AG09309 (cell line): Measurements from ENCODE around the gene KIAA0040.

ENCODE experiments used
- DNase-seq: peaks from one replicate; pipeline ENCODE4 v3.0.0-alpha.2; 2010; ENCODE audit warnings: low read depth
- H3K4me3 ChIP-seq: 2 replicates; pipeline ENCODE4 v1.5.1; 2011; ENCODE audit warnings: mild to moderate bottlenecking, low read depth, low read length, moderate library complexity; ENCODE audit not compliant: control insufficient read depth
- CTCF ChIP-seq: IDR thresholded peaks from 2 replicates; pipeline ENCODE4 v1.5.1; 2011; ENCODE audit warnings: mild to moderate bottlenecking, low read depth, low read length, inconsistent platforms; ENCODE audit not compliant: insufficient read depth, control insufficient read depth; ENCODE audit errors: missing control alignments

Gene KIAA0040

DNA sequence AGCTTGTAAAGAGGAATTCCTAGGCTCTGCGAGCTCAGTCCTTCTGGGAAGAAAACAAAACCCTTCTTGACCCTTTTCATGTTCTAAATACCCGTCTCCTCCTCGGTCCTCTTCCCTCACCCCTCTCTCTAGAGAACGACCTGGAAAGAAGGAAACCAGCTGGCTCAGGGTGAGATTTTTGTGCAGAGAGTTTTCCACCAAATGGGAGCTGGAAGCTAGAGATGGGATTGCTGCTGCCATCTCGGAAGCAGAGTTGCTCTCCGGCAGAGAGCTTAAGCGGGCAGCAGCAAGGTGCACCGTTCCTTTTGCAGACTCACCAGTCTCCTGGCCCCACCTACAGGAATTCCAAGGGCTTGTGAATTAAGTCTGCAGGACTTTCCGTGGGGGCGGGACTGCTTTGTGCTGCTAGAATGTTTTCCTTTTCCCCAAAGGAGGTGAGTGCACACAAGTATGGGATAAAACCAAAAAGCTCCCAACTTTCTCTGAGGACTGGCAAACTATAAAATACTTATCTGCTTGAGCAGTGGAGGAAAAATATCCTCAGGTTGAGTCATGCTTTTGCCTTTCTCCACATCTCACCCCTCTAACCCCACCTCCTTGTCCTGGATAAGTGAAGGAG lies 29.1 kb upstream of the KIAA0040 start:
- no peak overlapping the region for H3K4me3 ChIP-seq
- no peak for DNase-seq
- no peak for TF ChIP-seq CTCF

- H3K4me3 ChIP-seq = no peak overlapping the region
- TF ChIP-seq CTCF = no peak
- DNase-seq = no peak
Observed at GRCh38 chr1:175220853-175221556, 28.4 kb upstream of the KIAA0040 start.

DNA sequence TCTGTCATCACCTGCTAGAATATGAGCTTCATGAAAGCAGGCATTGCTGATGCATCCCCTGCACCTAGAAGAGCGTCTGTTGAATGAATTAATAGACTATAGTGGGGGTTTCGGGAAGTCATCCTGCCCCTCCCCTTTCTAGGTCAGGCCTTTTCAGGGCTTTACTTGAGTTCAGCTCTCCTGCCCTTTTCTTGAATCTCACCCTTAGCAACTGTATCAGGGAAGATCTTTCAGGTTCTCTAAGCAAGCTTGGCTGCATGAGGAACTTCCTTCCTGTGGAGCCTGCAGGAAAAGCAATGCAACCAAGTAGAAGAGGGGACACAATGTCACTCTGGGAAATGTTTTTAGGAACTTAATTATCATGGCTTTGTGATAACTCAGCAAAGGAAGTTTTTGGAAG lies 27.2 kb upstream of the KIAA0040 start:
- DNase-seq = no peak
- no peak for TF ChIP-seq CTCF
- H3K4me3 ChIP-seq = no peak overlapping the region

- no peak for TF ChIP-seq CTCF
- DNase-seq = no peak
- no peak overlapping the region for H3K4me3 ChIP-seq
Observed at GRCh38 chr1:175218786-175219434, 26.3 kb upstream of the KIAA0040 start.

DNA sequence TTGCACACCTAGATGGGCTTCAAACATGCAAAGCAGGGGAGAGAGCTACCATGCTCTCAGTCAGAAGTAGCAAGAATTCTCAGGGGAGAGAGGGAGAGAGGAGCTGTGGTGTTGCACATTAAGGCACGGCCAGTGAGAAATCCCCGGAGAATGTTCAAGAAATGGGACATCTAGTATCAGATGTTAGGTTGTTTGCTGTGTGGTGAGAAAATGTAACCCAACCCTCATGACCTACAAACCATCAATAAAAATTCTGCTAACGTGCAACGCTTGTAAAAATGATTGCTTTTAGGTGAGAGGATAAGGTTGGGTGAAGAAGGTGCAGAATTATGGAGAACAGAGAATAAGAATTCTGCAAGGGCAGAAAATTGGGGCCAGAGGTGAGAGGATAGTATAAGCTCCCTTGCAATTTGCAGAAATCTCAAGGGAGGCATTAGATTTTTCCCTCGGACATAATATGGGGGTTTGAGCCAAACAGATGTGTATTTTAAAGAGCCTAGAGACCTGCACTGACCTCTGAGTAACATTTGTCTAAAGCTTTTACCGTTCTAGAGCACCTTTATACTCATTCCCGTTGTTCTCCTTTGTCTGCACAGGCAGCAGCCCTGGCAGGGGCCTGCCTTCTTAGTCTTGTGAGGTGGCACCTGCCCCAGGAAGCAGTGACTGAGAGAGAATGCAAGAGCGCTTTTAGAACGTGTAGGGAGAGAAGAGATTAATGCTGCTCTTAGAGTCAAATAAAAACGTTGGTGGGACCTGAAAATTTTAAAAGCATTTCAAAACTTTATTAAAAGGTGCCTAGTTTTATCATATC lies 25.4 kb upstream of the KIAA0040 start:
- H3K4me3 ChIP-seq = no peak overlapping the region
- no peak for DNase-seq
- no peak for TF ChIP-seq CTCF

DNA sequence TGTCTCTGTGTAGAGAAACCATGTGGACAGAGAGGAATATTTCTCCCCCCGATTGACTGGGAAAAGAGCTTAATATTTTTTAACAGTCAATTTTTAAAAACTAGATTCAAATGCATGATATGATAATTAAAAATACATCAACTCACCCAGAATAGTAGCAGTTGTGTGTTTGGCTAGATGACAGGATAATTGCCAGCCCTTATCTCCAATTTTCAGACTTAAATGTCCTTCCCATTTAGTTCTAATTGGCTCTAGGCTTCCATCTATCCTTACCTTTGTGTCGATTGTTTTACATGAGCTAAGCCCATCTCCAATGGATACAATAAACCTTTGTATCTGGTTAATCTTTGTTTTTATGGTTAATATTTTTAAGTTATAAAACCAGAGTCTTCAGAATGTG lies 23.9 kb upstream of the KIAA0040 start:
- no peak for TF ChIP-seq CTCF
- no peak overlapping the region for H3K4me3 ChIP-seq
- DNase-seq = no peak
